OCI-LY1 (cell line): ENCODE measurements around the gene OR51S1.

Experiments
- H2AFZ ChIP-seq: fragments of 200-600 bp; sonication (generic), shearing (Covaris generic); 2 replicates; pipeline ENCODE4 v1.6.0; 2014; ENCODE audit warnings: antibody characterized with exemption, mild to moderate bottlenecking, low read length
- H3F3A ChIP-seq: fragments of 200-600 bp; sonication (generic), shearing (Covaris generic); 2 replicates; pipeline ENCODE4 v1.6.0; 2014; ENCODE audit warnings: mild to moderate bottlenecking, antibody characterized with exemption, low read length, moderate library complexity; ENCODE audit not compliant: insufficient read depth
- H3K27ac ChIP-seq: fragments of 200-600 bp; sonication (generic); 2 replicates; pipeline ENCODE4 v1.5.1; 2014; ENCODE audit warnings: low read length, mixed run types, mild to moderate bottlenecking, low read depth; ENCODE audit not compliant: poor library complexity, severe bottlenecking
- H3K27me3 ChIP-seq: fragments of 200-600 bp; sonication (generic); 2 replicates; pipeline ENCODE4 v1.6.0; 2014; ENCODE audit warnings: antibody characterized with exemption, mild to moderate bottlenecking, low read length, moderate library complexity; ENCODE audit not compliant: insufficient read depth
- H3K36me3 ChIP-seq: fragments of 200-600 bp; sonication (generic); 2 replicates; pipeline ENCODE4 v1.6.1; 2014; ENCODE audit warnings: mild to moderate bottlenecking, antibody characterized with exemption, low read length, moderate library complexity, mixed read lengths; ENCODE audit not compliant: insufficient read depth
- H3K4me1 ChIP-seq: fragments of 200-600 bp; sonication (generic); 2 replicates; pipeline ENCODE4 v1.5.1; 2014; ENCODE audit warnings: mild to moderate bottlenecking, low read length, moderate library complexity; ENCODE audit not compliant: insufficient read depth, severe bottlenecking
- H3K4me2 ChIP-seq: fragments of 200-600 bp; sonication (generic), shearing (Covaris generic); 2 replicates; pipeline ENCODE4 v1.6.1; 2014; ENCODE audit warnings: low read length
- H3K4me3 ChIP-seq: fragments of 200-600 bp; sonication (generic); 2 replicates; pipeline ENCODE4 v1.5.1; 2014; ENCODE audit warnings: low read length, low read depth, mild to moderate bottlenecking, mixed read lengths; ENCODE audit not compliant: poor library complexity, severe bottlenecking
- H3K79me2 ChIP-seq: fragments of 200-600 bp; shearing (Covaris generic); 2 replicates; pipeline ENCODE4 v1.6.1; 2016; ENCODE audit warnings: mixed run types, low read length, mixed read lengths; ENCODE audit not compliant: insufficient read depth
- H3K9ac ChIP-seq: fragments of 200-600 bp; sonication (generic), shearing (Covaris generic); 2 replicates; pipeline ENCODE4 v1.6.1; 2014; ENCODE audit warnings: mild to moderate bottlenecking, low read length, mixed read lengths
- H3K9me2 ChIP-seq: fragments of 200-600 bp; sonication (generic), shearing (Covaris generic); 2 replicates; pipeline ENCODE4 v1.6.1; 2014; ENCODE audit warnings: low read depth, mild to moderate bottlenecking, low read length, mixed read lengths
- H3K9me3 ChIP-seq: fragments of 200-600 bp; shearing (Covaris generic); 2 replicates; pipeline ENCODE4 v1.6.1; 2014; ENCODE audit warnings: low read length, mixed read lengths
- H4K20me1 ChIP-seq: fragments of 200-600 bp; sonication (generic), shearing (Covaris generic); 2 replicates; pipeline ENCODE4 v1.6.0; 2016; ENCODE audit warnings: mild to moderate bottlenecking, low read length; ENCODE audit not compliant: insufficient read depth
- CTCF ChIP-seq: fragments of 200-600 bp; sonication (generic), shearing (Covaris generic); IDR thresholded peaks from 2 replicates; pipeline ENCODE4 v1.5.1; 2017; ENCODE audit warnings: mild to moderate bottlenecking, antibody characterized with exemption, low read length, moderate library complexity, mixed read lengths
- EZH2 ChIP-seq: fragments of 200-600 bp; sonication (generic), shearing (Covaris generic); IDR thresholded peaks from 2 replicates; pipeline ENCODE4 v1.8.0; 2017; ENCODE audit warnings: borderline replicate concordance, mixed run types, mild to moderate bottlenecking, antibody characterized with exemption, low read length, moderate library complexity, mixed read lengths

The OR51S1 gene

DNA sequence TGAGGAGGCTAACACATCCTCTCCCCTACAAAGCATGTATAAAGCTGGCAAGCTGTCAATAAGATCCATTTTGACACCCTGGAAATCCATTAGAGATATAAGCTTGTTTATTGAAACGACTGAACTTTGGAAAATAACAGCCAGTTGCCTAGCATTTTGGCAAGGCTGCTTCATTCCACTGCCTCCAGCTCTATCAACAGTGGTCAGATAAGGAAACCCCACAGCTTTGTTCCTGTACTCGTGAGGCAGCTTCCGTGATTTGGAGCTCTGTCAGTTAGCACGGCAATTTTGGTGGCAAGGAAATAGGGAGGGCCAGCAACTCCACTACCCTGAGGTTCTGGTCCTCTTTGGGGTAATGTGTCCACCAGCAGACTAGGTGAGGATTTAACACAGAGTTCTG is 2.0 kb upstream of the OR51S1 start:
- Histone ChIP-seq H3K9me3 (no peaks in the 10 kb centered on the region), H4K20me1 (no peaks in the 10 kb centered on the region)

DNA sequence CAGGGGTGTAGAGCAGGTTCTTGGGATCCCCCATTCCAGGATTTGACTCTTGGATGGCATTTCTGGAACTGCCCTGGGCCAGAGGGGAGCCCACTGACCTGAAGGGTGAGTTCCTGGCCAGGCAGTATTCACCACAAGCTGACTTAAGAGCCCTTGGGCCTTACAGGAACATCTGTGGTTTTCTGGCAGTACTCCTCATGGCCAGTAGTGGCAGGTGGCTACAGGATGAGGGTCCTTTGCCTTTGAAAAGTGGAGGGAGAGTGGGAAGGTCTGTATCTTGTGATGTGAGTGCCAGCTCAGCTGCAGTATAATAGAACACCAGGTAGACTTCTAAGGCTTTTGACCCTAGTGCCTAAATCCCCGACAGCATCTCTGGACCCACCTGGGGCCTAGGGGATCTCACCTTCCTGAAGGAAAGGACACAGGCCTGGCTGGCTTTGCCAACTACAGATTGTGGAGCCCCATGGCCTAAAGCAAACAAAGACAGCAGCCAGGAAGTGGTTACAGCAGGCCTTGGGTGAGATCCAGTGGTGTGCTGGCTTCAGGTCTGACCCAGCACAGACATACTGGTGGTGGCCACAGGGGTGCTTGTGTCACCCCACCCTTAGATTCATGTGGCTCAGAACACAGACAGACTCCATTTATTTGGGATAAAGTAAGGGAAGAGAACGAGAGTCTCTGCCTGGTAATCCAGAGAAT is 9.0 kb downstream of the OR51S1 start:
- no peaks in the 10 kb centered on the region for H3K9me2 ChIP-seq
- H3K79me2 ChIP-seq: no peaks in the 10 kb centered on the region
- no peak overlapping the region for H3K4me3 ChIP-seq
- no peaks in the 10 kb centered on the region for H3K9me3 ChIP-seq
- no peak overlapping the region for H3K9ac ChIP-seq
- no peak overlapping the region for H3K27ac ChIP-seq
- no peaks in the 10 kb centered on the region for H3K36me3 ChIP-seq
- TF ChIP-seq CTCF: no peak
- TF ChIP-seq EZH2: no peak
- no peak overlapping the region for H2AFZ ChIP-seq
- no peaks in the 10 kb centered on the region for H3K4me1 ChIP-seq
- H3K27me3 ChIP-seq: no peaks in the 10 kb centered on the region
- H3K4me2 ChIP-seq: no peak overlapping the region
- H3F3A ChIP-seq: no peaks in the 10 kb centered on the region
- H4K20me1 ChIP-seq: no peaks in the 10 kb centered on the region

More for the DNA sequence above, 2.0 kb upstream of the OR51S1 start:
- Histone ChIP-seq H3K4me1 (no peaks in the 10 kb centered on the region), H3K9ac (no peak overlapping the region), H3K9me2 (no peaks in the 10 kb centered on the region), H3K27me3 (no peaks in the 10 kb centered on the region), H3K36me3 (no peaks in the 10 kb centered on the region), H3F3A (no peaks in the 10 kb centered on the region), H3K27ac (no peak overlapping the region), H3K4me2 (no peak overlapping the region), H3K4me3 (no peak overlapping the region), H3K79me2 (no peaks in the 10 kb centered on the region), H2AFZ (no peak overlapping the region)
- TF ChIP-seq EZH2 (no peak), CTCF (no peak)

DNA sequence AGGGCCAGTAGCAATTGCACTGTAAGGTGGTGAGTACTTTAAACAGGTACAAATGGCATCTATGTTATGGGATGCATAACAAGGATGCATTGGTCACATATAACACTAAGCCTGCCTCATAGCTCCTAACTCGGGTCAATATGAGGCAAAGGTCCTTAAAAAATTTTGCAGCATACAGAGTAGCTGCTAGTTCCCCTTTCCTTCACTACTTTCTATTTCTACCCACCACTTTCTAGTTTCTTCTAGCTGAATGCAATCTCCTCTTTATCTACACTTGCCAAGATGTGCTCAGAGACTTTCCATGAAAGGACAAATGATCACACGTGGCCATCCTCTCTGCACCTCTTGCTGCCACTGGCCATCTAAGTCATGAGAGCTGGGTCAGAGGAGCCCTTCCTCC is 18.1 kb downstream of the OR51S1 start:
- Histone ChIP-seq H4K20me1 (no peaks in the 10 kb centered on the region), H3K4me3 (no peak overlapping the region), H3K27ac (no peak overlapping the region), H3K27me3 (no peaks in the 10 kb centered on the region), H3K9ac (no peak overlapping the region), H3K4me1 (no peaks in the 10 kb centered on the region), H3K79me2 (no peaks in the 10 kb centered on the region), H3K4me2 (no peak overlapping the region), H3F3A (no peaks in the 10 kb centered on the region), H2AFZ (no peak overlapping the region), H3K9me2 (no peaks in the 10 kb centered on the region), H3K9me3 (no peaks in the 10 kb centered on the region), H3K36me3 (no peaks in the 10 kb centered on the region)
- TF ChIP-seq EZH2 (no peak), CTCF (no peak)
